Inflammatory macrophage treated with lipopolysaccharide for 4 hours (primary cell): ENCODE measurements around the gene RBFOX2.

ENCODE experiments used
- DNase-seq: peaks from one replicate; pipeline ENCODE4 v3.0.0-alpha.2; 2020

RBFOX2 gene

GRCh38 chr22:35892192-35892591, 136.4 kb downstream of the RBFOX2 start:
- no peak for DNase-seq

GRCh38 chr22:35891442-35891841, 137.2 kb downstream of the RBFOX2 start:
- no peak for DNase-seq

GRCh38 chr22:35889071-35889470, 139.6 kb downstream of the RBFOX2 start:
- no peak for DNase-seq

- no peak for DNase-seq
These were observed 140.3 kb downstream of the RBFOX2 start for GRCh38 chr22:35888181-35888870.

- no peak for DNase-seq
These were observed 141.2 kb downstream of the RBFOX2 start for GRCh38 chr22:35887296-35887875.

- DNase-seq, result no peak
These were observed 142.3 kb downstream of the RBFOX2 start for GRCh38 chr22:35886309-35886708.

- no peak for DNase-seq
These were observed 144.1 kb downstream of the RBFOX2 start for GRCh38 chr22:35884529-35884928.

GRCh38 chr22:35883031-35883620, 145.5 kb downstream of the RBFOX2 start:
- no peak for DNase-seq

GRCh38 chr22:35882211-35883030, 146.2 kb downstream of the RBFOX2 start:
- no peak for DNase-seq

- no peak for DNase-seq
These were observed 149.3 kb downstream of the RBFOX2 start for GRCh38 chr22:35879351-35879750.

- DNase-seq, result no peak
These were observed 155.2 kb downstream of the RBFOX2 start for GRCh38 chr22:35873426-35873825.

- DNase-seq, result no peak
These were observed 156.2 kb downstream of the RBFOX2 start for GRCh38 chr22:35872451-35872850.

- DNase-seq, result no peak
These were observed 157.9 kb downstream of the RBFOX2 start for GRCh38 chr22:35870517-35871293.

GRCh38 chr22:35868938-35869337, 159.7 kb downstream of the RBFOX2 start:
- no peak for DNase-seq

- no peak for DNase-seq
These were observed 162.0 kb downstream of the RBFOX2 start for GRCh38 chr22:35866651-35867050.

- DNase-seq, result no peak
These were observed 164.0 kb downstream of the RBFOX2 start for GRCh38 chr22:35864545-35865165.

- DNase-seq, result no peak
These were observed 165.2 kb downstream of the RBFOX2 start for GRCh38 chr22:35863432-35863831.

GRCh38 chr22:35862697-35863096, 165.9 kb downstream of the RBFOX2 start:
- DNase-seq, result no peak

- no peak for DNase-seq
These were observed 167.2 kb downstream of the RBFOX2 start for GRCh38 chr22:35861451-35861850.

- no peak for DNase-seq
These were observed 167.8 kb downstream of the RBFOX2 start for GRCh38 chr22:35860837-35861236.

GRCh38 chr22:35860087-35860733, 168.4 kb downstream of the RBFOX2 start:
- no peak for DNase-seq

GRCh38 chr22:35854334-35854733, 174.3 kb downstream of the RBFOX2 start:
- DNase-seq, result no peak
